Uterus (tissue), 2 donors: ENCODE measurements around the gene OR2A25.

Experiments
- POLR2A ChIP-seq, 2 donors: fragments of 450-650 bp; IDR thresholded peaks; one replicate each; pipeline ENCODE4 v1.6.1; 2016; ENCODE audit warnings: antibody characterized with exemption in 2 of 2, mild to moderate bottlenecking in 1 of 2, moderate library complexity in 1 of 2
- TF ChIP-seq, protein P1 (sequence below), 4 experiments: fragments of 200-600 bp in 2 of 4; fragments of 450-650 bp in 2 of 4; sonication (generic) in 2 of 4; IDR thresholded peaks; one replicate each; pipeline ENCODE4 v1.5.1; 2016 to 2019; ENCODE audit warnings: antibody characterized with exemption in 4 of 4, mild to moderate bottlenecking in 2 of 4, moderate library complexity in 1 of 4

- TF ChIP-seq, protein P1, sequence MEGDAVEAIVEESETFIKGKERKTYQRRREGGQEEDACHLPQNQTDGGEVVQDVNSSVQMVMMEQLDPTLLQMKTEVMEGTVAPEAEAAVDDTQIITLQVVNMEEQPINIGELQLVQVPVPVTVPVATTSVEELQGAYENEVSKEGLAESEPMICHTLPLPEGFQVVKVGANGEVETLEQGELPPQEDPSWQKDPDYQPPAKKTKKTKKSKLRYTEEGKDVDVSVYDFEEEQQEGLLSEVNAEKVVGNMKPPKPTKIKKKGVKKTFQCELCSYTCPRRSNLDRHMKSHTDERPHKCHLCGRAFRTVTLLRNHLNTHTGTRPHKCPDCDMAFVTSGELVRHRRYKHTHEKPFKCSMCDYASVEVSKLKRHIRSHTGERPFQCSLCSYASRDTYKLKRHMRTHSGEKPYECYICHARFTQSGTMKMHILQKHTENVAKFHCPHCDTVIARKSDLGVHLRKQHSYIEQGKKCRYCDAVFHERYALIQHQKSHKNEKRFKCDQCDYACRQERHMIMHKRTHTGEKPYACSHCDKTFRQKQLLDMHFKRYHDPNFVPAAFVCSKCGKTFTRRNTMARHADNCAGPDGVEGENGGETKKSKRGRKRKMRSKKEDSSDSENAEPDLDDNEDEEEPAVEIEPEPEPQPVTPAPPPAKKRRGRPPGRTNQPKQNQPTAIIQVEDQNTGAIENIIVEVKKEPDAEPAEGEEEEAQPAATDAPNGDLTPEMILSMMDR (IDR thresholded peaks at IDR 0.05) = no peak
- TF ChIP-seq POLR2A (IDR thresholded peaks at IDR 0.05) = no peak
Measured at GRCh38 chr7:144024213-144024612, 45.4 kb upstream of the OR2A25 start.
